ENCODE results near the gene SMURF1.

SMURF1 gene

DNA sequence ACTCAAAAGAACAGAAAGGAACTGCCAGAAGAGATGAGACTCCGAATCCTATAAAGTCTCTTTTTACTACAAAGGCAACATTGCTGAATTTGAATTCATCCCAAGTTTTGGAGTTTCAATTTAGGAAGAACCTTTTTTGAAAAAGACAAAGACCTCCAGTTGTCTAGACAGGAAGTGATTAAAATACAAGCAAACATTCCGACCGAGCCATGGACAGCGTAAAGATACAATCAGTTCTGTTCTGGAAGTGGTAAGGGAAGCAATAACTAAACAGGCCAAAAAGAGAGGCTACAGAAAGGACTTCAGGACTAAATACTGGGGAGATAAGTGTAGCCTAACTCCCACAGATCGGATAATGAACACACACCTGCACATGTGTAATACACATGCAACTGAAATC lies 101.0 kb downstream of the SMURF1 start:
- DNase-seq: no peak

DNA sequence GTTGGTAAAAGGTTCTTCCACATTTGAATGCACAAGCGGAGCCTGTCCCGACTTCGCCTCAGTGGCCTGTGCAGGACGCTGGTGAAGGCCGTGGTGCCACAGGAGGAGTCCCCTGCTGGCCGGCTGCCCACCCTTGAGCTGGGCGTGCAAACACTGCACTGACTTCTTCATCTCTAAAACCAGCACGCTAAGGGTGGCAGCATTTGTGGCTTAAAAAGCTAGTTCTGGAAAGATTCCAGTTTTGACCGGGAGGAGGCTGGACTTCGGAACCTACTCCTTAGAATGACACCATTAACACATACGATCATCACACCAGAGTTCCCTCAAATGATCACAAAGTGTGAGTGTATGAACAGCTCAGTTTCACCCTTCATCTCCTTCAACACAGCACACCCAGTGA lies 102.4 kb downstream of the SMURF1 start:
- no peak for DNase-seq

DNA sequence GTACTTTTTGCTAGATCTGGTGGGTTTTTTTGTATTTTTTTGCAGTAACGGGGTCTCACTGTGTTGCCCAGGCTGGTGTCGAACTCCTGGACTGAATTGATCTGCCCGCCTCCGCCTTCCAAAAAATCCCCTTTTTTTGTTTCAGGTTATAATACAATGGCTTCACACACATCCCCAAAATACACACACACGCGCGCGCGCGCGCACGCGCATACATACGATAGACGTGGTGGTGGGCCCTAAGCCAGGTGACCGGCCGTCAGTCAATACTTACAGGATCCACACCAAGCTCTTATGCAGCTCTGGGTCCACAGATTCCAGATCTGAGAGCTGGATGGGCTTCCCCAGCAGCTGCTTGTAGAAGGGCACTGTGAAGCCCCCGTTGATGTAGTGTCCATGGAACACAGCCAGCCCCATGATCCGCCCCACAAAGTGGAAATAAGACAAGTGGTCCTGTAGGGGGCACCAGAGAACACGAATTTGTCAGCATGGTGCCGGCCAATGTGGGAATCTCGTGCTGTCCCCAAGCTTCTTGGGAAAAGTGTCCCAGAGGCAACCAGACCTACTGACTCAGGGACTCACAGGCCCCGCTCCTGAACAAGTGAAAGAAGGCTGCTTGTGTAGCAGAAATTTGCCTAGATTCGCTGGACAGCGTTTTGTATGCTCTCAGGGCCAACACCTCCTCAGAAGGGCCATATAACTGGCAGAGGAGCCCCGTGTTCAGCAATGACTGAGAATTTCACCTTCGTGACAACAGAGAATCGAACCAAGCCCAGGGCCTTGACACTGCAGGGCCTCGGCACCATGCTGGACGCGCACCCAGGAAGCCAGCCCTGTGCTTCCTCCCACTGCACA lies 103.6 kb downstream of the SMURF1 start:
- DNase-seq: peak; percentile 74

DNA sequence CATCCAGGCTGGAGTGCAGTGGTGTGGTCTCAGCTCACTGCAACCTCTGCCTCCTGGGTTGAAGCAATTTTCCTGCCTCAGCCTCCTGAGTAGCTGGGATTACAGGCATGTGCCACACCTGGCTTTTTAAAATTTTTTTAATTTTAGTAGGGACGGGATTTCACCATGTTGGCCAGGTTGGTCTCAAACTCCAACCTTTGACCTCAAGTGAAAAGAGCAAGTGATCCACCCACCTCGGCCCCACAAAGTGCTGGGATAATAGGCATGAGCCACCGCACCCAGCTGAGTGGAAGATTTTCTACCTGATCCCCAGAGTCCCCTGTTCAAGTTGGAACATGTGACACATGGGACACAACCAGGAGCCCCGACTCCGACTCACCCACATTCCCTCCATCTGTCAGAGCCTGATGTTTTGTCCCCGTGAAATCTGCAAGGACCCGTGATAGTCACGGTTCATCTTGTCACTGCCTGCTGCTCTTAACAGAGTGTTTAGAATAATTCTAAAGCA lies 104.5 kb downstream of the SMURF1 start:
- DNase-seq: peak; percentile 44

DNA sequence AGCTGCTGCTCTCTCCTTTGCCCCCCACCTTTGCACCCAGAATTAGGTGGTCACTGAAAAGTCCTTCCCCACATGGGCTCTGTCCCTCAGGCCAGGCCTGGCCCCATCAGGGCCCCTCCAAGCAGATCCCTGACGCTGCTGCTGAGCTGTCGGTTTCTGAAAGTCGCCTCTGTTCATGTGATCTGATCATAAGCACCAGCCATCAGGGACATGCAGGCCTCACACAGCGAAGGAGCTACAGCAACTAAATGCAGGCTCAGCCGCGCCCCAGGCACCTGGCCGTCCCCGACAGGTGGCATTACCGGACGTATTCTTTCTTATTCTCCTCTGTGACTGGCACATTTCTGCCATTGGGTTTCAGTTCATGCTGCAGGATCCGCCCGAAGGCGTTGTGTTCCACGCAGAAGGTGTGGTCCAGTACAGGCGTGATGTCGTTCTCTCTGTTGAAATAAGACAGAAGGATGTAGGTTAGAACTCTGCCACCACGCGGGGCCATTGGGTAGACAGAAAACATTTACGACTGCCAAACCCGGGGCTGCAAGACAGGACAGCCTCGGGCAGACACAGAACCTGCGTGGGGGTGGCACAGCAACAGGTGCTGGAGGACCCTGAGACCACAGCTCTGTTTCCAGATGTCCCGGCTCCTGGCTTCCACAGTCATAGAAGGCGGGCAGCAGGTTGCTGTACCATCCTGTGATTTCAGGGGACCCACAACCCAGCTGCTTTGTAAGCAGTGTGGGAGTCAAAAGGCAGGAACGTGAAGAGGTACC lies 105.6 kb downstream of the SMURF1 start:
- no peak for DNase-seq

DNA sequence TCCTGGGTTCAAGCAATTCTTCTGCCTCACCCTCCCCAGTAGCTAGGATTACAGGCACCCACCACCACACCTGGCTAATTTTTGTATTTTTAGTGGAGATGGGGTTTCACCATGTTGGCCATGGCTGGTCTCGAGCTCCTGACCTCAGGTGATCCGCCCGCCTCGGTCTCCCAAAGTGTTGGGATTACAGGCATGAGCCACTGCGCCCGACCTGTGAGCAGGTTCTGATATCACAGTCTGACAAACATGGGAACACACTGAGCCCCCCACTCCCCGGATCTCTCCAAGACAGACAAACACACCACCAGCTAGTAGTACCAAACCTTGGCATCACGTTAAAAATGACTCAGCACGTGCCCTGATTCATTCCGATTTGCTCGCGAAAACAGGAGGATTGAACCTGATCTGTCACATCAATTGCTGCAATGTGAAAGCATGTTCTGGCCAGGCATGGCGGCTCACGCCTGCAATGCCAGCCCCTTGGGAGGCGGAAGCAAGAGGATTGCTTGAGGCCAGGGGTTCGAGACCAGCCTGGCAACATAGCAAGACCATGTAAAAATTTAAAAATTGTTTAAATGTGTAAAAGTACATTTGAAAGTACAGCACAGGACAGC lies 106.5 kb downstream of the SMURF1 start:
- no peak for DNase-seq

DNA sequence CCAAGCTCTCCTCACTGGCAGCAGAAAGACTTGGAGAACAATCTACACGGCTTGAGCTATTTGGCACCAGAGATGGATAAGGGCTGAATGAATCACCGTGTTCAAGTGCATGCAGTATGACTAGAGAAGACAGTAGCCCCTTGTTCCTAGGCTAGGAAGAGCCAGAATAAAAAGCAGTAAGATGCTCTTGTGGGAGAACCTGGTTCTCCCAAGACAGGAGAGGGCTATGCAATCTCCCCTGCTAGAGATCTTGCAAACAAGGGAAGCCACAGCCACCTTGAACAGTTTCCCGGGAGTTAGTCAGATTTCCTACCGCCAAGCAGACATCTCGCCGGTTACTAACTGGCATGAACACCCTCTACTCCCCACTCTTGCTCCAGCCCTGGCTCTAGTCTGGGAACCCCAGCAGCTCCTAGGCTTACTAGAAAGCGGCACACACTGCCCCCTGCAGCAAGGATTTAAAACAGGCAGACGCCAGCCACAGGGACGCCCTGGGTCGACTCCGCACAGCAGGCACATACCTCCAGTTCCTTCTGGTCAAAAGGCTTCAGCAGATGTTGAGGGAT lies 107.3 kb downstream of the SMURF1 start:
- no peak for DNase-seq

DNA sequence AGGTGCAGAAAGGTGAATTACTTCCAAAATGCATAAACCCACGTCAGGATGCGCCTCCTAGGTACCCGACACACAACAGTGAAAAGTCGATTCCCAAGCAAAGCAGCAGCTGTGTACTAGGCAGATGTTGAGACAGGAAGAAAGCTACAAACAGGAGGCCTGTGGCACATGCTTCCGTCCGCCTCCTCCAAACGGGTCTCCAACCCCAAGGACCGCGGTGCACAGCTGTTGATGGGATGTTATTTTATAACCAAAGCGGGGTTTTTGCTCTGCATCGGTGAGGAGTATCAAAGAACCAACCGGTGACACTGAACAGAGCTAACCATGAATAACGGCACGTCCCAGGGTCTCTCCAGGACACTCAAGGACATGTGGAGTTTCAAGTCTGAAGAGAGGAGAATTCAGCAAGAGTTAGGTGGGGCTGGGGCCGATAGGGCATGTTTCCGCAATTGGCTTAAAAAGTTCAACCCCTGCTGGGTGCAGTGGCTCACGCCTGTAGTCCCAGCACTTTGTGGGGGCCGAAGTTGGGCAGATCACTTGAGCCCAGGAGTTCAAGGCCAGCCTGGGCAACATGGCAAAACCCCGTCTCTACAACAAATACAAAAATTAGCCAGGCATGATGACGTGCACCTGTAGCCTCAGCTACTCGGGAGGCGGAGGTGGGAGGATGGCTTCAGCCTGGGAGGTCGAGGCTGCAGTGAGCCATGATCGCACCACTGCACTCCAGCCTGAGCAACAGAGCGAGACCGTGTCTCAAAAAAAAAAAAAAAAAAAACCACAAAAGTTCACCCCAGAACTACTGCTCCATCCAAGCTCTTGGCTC lies 108.0 kb downstream of the SMURF1 start:
- DNase-seq: no peak

DNA sequence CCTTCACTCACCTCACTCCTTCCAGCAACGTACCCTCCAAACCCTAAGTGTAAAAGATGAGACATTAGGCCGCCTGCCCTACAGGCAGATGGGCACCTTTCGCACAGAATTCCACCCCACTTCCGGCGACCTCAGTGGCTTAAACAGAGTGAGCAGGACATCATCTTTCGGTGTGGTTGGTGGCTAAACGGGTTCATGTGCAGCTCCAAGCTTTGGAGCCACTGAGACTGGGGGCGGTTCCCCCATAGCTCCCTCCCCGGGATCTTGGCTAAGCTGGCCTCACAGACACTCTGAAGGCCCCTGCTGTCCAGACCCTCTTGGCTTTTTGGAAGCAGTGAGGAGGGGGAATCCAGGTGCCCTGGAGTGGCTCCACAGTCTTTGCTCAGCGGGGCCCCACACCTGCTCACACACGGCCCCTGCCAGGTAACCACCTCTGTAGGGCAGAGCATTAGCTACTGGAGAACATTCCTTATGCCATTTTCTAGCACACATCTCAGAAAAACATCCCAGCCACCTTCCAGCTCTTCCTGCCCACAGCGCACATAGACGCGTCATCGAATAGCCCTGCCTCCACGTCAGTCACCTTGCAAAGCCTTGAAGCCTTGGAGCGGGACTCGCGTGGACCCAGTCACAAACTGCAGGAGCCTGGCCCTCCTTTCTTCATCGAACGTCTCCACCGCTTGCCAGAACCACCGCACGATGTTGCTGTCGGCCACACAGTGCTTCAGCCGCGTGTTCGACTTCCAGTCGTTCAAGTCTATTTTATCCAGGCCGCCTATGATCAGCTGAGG lies 108.8 kb downstream of the SMURF1 start:
- DNase-seq: no peak

DNA sequence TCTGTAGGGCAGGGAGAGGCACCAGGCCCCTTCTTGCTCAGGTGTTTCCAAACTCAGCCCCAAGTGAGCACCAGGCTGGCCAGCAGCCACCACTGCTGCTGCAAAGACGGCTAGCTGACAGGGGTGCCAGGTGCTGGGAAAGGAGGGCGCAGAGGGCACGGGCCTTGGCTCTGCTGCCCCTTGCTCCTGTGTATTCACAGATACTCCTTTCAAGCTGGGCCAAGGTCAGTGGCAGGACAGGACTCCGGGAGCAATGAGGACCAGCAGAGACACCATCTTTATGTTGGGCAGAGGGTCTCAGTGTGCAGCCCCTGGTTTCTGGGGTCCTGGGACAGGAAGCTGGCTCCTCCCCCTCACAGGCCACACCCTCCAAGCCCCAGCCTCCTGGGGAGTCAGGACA lies 110.1 kb downstream of the SMURF1 start:
- DNase-seq: no peak

DNA sequence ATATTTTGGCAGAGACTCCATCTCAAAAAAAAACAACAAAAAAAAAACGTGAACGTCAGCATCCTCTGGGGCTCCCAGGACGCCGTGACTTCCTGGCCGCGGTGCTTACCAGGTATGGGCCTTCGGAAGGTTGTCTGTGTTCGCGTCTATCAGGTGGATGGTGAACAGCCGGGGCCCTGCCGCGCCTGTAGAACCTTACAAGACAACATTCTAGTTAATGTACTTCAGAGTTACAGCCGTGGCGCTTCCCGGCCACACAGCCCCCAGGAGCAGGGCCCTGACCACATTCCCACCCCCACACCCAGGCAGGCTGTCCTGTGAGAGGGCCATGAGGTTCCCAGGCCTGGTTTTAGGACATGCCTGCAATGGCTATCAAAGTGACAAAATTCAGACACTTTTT lies 111.0 kb downstream of the SMURF1 start:
- DNase-seq: no peak

DNA sequence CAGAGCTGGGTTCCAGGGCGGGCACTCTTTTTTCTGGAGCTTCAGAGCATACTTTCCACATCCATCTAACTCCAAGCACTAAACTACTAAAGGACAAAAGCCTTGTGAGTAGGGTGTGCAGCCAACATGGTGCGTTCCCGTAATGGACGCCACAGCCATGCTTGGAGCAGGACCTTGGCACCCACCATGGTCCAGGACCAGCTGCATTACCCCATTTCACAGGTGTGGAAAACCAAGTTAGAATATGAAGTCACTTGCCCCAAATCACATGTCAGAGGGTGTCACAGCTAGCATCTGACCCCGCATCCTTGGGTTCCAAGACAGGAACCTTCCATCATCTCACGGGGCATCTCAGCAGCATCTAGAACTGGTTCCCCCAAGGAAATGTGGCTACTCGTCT lies 112.4 kb downstream of the SMURF1 start:
- DNase-seq: no peak

DNA sequence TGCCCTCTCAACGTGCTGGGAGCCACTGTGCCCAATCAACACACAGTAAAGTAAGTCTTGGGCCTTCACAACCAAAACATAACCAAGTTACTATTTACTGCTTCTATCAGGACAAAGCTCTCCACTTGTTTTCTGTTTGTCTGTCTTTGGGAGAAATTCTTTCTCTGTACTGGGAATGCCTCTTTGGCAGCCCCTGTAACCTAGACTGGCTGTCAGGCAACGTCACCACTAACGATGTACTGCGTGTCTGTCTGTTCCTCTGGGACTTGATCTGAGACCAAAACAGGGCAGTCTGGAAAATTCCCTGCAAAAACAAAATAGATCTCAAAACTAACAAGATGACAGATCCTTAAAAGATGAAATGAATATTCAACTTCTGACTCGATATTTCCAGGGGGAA lies 113.0 kb downstream of the SMURF1 start:
- DNase-seq: no peak

DNA sequence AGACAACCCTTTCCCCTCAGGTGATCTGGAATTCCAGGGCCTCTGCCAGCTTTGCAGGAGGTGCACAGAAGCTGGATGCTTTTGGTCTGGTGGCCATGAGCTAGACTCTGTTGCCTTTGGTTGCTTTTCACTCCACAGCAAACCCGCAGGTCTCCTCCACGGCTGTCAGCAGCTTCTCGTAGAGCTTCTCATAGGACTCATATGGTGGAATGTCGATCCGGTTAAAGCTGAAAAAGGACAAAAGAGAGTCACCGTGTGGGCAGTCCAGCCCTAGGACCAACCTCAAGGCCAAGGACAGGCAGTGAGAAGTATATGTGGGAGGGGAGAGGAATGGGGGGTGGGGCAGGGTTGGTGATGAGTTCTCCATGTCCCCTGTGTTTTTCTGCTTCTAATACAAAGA lies 113.5 kb downstream of the SMURF1 start:
- no peak for DNase-seq

DNA sequence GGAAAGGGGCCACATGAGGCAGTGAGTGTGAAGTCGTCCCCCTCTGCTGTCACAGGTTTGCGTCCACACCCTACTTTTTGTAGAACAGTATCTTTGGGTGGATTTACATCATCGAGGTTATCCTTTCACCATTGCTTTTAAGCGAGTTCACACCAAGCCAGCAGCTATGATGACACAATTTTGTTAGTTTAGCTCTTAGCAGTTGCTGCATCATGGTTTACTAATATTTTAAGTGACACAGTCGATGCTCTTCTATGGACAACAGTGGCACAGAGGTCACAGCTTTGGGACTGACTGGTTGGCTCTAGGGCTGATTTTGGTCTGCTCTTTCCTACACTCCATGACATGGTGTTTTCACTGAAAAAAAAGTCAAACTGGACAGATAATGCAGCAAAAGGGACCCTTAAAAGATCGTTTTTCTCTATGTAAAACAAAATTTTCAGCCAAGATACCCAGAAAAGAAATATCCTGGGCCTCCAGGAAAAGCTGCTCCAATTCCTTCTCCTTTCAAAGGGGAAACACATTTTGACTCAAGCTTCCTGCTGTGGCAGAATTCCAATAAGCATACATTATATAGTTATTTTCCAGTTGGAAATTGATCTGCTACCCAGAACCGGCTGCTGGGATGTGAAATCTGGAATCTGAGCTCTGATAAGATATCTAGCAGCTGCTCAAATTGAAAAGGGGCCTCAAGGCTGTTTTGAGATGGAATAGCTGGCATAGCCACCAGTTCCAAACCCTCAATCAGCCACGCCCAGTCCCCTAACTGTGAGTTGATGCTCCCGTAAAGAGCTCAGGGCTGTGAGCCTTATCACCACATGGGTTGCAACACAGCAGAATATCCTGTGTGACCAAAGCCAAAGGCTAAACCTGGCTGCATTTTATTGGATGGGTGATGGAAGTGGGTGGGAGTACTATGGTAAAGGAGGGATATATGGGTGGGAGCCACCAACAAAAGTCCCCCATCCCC lies 114.2 kb downstream of the SMURF1 start:
- no peak for DNase-seq

DNA sequence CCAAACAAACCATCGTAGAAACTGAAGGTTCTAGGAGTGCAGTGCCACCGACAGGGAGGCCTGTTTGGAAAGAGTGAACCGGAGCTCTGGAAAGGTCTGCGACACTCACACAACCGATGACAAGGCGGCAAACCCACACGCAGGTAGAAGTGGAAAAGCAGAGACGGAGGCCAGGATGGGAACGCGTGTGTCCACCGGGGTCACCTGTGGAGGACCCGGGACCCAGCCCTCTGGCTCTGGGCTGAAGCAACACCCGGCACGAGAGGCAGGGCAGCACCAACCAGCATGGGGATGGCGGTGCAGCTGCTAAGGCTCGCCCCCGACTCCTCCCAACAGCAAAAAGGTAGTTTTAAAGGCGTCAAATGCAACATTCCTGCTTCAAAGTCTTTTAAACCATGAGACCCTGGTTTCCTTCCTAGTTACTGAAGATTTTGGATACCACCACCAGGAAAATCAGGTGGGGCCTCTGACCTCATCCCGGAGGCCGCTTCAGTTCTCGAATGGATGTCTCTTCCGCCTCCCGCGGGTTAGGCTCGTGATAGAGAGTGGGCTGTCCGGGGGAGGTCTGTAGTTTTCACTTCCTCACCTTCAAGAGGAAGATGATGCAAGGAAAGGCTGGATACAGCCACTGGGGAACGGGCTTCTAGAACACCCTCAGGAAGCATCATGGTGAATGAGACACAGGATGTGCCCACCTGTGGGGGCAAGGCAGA lies 115.5 kb downstream of the SMURF1 start:
- no peak for DNase-seq

DNA sequence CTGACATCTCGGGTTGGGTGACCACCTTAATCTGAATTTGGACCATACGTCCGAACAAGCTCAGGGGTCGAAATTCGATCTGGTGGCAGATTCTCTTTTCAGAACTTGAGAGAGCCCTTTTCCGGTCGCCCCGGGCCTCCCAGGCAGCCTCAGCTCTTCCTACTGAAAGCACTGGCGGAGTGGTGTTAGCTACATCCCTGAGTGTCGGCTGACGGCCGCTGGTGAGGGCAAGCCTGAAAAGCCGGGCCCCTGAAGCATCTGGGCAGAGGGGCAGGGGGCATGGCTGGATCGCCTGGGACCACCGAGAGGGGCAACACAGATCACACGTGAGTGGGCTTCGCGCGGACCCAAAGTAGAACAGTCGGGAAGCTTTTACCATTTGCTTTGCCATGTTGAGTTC lies 116.1 kb downstream of the SMURF1 start:
- DNase-seq: no peak

DNA sequence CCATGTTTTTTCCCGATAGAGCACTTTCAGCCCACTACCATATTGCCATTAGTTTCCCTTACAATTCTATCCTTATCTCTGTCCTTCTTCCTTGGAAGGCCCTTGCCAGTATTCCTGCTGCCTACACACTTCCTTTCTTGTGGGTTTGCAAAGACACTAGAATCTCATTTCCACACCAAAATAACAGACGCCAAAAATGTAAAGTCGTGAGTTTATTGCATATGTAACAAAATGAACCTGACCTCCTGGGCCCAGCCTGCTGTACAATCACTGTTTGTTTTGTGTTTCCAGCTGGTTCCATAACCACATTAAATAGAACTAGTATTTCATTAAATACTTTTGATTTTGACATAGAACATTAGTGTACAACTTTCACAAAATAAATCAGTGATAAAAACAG lies 116.7 kb downstream of the SMURF1 start:
- no peak for DNase-seq

DNA sequence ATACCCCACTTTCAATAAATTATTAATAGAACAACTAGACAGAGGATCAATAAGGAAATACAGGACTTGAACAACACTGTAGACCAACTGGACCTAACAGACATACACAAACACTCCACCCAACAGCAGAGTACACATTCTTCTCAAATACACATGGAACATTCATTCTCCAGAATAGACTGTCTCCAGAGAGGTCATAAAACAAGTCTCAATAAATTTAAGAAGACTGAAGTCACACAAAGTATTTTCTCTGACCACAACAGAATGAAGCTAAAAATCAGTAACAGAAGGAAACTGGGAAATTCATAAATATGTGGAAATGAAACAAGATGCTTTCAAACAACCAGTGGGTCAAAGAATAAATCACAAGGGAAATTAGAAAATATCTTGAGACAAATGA lies 119.8 kb downstream of the SMURF1 start:
- no peak for DNase-seq

Data from NCI-H2171 (cell line).